ENCODE results near the gene FAM227A.
"Not testable (repeated sequence)": the region's sequence is repeated elsewhere in the genome, so short reads cannot be mapped to it uniquely, and the experiment has no call there.

The FAM227A gene

DNA sequence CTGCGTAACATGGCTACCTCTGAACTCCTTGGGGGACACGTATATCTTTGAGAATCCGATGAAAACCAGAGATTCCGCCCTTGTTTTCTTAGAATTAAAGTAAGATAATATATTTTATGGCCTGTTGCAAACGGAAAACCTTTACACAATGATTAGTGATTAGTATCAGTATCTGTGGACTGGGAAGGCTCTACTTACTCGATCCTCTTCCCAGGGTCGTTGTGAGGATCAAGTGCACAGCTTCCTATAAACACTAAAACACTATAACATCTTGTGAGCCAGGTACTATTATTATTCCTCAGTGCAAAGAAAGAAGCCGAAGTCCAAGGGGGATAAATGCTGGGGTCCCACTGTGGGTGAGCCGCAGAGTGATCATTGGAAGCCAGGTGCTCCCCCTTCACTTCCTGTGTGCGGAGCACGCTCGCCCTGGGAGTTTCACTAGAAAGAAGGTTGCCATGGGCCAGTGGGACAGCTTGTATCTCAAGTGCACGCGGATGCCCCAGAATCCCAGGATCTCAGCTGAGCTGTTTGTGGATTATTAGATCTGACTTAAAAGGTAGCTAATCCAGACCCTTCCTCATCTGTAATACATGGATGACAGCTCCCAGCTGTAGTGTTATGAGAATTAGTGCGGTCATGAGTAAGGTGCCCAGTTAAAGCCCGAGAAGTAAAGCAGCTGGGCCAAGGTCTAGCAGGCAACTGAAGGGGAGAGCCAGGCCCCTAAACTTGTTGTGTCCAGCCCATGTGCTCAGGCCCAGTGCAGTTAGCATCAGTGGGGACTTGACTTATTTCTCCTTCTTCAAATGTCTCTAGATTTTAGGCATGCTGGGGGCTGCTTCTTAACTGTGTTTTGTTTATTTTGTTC lies 1.1 kb upstream of the FAM227A start:
- peak; percentile 34 for DNase-seq (ENCODE audit: low spot score)

DNA sequence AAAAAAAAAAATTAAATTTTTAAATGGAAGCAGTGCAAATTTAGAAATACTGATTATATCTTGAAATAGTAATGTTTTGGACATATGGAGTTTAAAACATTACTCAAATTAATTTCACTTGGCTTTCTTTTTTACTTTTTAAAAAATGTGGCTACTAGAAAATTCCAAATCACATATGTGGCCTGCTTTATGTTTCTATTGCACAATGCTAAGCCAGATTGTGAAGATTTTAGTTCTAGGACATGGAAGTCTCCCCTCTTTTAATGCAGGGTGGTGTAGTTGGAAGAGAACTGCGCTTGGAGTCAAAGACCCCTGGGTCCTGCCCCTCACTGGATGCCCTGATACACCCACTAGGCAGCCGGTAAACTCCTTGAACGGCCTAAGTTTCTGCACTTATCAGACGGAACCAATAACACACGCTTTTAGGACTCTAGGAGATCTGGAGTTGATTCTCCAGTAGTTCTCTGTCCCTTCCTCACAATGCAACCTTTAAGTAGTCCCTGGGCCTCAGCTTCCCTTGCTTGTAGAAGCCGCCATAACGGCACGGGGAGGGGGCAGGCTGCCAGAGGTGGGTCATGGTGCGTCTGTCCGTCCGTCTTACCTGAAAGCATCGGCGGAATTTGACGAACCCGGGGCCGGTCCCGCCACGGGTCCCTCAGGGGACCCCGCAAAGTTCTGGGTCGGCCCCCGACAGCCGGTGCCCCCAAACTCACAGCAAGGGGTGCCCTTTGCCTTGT lies 505 bp downstream of the FAM227A start:
- peak; percentile 20 for DNase-seq (ENCODE audit: low spot score)

DNA sequence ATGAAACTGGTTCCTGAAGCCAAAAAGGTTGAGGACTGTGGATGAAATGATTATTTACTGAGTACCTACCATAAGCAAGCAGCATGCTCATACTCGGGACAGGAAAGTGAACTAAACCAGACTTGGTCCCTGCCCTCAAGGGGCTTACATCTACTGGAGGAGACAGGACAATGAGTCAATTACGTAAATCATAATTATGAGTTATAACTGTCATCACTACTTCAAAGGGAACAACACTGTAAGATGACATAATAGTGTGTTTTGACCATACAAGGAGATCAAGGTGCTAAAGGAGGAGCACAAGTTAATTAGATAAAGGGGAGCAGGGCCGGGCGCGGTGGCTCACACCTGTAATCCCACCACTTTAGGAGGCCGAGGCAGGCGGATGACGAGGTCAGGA lies 2.5 kb downstream of the FAM227A start:
- no peak for DNase-seq (ENCODE audit: low spot score)

DNA sequence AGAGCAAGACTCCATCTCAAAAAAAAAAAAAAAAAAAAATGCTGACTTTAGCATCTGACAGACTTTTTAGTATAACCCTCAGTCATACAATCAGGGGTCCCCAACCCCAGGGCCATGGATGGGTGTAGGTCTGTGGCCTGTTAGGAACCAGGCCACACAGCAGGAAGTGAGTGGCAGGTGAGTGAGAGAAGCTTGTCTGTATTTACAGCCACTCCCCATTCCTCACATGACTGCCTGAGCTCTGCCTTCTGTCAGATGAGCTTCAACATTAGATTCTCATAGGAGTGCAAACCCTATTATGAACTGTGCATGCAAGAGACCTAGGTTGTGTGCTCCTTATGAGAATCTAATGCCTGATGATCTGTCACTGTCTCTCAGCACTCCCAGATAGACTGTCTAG lies 3.3 kb downstream of the FAM227A start:
- DNase-seq (ENCODE audit: low spot score): no peak

DNA sequence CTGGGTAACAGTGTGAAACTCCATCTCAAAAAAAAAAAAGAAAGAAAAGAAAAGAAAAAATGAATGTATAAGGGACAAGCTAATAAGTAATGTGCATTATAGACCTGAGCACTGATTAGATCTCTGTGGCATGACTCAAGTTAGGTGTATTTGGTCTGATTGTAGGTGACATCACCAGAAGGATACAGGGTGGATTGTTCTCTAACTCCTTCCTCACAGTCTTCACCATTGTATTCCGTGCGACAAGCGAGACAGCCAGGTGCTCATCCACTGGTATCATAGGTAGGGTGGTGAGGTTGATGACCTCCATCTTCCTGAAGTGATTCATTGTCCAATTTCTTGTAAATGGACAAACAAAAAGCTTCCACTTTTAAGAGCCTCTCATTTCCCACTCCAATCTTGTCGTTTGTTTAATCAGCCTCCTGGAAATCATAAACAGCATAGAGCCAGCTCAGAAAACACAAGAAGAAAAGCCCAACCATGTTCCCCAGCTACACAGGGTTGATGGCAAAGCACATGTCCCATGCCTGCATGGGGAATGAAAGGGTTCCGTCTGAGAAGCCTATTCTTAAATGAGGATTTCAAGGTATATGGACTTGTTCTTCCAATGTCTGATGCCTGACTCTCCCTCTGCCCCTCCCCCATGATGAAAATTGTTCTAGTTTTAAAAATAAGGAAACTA lies 6.2 kb downstream of the FAM227A start:
- DNase-seq (ENCODE audit: low spot score): no peak

DNA sequence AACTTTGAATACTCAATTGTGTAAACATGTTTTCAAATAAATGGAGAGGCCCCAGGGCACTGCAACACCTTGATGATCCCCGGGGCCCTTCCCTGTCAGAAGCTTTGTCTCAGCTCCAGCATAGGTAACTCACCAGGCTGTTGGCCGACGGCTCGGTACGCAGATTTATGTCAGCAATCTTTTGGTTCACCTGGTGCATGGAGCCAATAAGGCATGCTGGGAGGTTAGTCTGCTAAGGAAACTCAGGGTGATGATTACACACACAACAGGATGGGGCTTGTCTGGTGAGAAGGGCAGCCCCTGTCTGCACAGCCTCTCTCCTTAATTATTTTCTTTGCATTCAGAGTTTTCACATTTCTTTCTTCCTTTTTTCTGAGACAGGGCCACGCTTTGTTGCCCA lies 10.8 kb downstream of the FAM227A start:
- no peak for DNase-seq (ENCODE audit: low spot score)

DNA sequence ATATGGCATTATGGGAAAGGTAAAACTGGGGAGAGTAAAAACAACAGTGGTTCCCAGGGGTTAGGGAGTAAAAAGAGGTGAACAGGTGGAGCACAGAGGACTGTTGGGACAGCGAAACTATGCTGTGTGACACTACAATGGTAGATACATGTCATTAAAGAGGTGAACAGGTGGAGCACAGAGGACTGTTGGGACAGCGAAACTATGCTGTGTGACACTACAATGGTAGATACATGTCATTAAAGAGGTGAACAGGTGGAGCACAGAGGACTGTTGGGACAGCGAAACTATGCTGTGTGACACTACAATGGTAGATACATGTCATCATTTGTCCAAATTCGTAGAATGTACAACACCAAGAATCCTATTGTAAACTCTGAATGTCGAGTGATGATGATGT lies 11.9 kb downstream of the FAM227A start:
- DNase-seq (ENCODE audit: low spot score): not testable (repeated sequence)

DNA sequence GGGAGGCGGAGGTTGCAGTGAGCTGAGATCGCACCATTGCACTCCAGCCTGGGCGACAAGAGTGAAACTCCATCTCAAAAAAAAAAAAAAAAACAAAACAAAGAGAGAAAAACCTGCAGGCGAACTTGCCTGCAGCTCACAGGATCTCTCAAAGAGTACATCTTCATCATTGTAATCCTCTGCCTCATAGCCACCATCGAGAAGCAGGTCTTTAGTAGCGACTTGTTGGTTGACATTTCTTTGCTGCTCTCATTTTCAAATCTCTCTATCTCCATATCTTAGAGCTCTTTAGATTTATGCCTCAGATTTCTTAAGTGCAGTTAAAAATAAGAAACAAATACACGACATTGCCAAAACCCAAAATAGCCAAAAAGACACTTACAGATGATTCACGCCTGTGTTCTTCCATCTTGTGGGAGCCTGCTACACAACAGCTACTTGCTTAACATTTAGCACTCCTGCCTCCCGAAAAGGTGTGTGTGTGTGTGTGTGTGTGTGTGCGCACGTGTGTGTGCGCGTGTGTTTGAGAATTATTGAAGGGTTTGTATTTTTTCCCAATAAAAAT lies 14.6 kb downstream of the FAM227A start:
- DNase-seq (ENCODE audit: low spot score): no peak

DNA sequence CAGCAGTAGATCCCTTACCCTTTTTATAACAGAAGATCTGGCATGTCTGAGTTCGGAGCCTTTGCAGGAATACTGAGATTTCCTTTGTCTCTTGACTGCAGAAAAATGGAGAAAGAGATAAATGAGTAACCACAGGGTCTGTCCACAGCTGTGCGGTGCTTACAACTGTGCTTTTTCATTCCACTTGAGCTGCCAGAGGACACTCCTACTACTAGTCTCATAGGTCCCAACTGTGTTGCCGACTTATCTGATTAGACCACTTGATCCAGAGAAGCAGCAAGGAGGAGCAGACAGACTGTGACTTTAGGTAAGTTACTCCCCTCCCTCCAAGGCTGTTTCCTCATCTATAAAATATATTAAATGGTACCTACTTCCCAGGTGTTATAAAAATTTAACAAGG lies 17.5 kb downstream of the FAM227A start:
- DNase-seq (ENCODE audit: low spot score): no peak

DNA sequence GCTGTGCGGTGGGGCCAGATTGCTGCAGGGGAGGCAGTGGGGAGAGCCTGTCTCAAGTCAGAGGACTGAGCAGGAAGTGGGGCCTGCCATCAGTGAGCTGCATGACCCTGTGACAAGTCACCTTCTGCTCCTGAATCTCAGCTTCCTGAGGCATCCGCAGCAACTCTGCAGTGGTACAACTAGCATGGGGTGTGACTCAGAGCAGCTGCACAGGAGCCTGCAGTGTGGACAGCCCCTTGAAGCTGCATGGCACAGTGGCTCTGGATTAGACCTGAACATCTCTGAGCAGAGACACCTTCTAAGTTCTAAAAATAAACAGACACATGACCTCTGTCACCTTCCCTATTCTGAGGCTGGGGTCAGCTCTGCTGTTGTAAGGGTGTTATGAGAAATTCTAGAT lies 18.0 kb downstream of the FAM227A start:
- no peak for DNase-seq (ENCODE audit: low spot score)

DNA sequence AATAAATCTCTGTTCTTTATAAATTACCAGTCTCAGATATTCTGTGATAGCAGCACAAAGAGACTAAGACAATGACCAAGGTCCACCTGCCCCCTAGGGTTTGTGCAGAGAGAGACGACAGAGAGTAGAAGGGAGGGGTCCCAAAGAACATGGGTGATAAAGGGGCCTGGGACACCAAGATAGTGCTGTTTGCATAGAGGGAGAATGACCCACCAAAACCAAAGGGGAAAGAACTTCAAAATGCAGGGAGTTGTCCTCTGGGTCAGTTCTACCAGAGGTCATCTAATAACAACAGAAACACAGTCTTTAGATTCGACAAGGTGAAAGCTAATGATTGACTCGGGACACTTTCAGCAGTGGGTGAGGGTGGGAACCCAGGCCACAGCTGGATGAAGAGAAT lies 23.7 kb downstream of the FAM227A start:
- DNase-seq (ENCODE audit: low spot score): no peak

DNA sequence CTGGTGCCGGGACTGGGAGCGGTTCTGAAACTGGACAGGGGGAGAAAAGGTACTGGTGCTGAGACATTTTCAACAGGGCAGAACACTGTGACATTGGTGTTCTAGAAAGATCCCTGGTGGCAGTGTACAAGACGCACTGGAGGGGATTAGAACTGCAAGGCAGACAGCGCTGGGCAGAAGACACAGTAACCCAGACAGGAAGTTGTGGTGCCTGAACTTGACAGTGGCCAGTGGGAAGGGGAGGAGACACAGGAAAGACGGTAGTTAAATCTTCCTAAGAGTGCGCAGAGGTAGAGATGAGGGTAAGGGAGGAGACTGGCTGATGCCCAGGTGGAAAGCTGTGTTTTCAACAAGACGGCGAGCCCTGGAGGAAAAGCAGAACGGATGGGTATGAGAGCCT lies 24.5 kb downstream of the FAM227A start:
- no peak for DNase-seq (ENCODE audit: low spot score)

DNA sequence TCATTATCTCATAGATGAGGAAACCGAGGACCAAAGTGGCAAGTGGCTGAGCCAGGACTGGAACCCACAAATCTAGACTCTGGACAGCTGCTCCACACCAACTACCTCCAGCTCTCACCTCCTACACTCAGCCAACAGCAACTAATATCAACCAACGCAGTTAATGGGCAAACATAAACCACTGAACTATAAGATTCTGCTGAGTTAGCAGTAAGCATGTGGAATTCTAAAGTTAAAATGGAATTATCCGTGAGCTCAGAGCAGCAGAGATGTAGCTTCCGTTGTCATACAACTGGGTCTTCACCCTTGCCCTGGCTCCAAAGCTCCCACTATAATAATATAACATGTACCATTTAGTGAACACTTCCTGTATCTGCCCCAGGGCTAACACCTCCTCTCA lies 27.1 kb downstream of the FAM227A start:
- DNase-seq (ENCODE audit: low spot score): no peak

DNA sequence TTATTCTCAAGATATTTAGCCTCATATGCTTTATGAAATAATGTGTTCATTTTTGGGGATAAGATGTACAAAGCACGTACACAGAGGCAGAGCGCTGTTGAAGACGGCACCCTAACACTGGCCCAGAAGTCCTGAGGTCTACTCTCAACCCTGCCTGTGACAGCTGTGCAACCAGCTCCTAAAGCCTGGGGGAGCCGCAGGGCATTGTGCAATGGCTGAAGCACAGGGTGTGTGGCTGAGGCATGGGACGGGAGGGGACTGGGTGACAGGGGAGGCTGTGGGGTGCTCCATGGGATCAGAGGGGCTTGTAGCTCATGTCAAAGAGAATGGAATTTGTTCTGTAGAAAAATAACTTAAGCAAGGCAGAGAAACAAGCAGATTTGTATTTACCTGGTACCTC lies 27.7 kb downstream of the FAM227A start:
- peak; percentile 26 for DNase-seq (ENCODE audit: low spot score)

DNA sequence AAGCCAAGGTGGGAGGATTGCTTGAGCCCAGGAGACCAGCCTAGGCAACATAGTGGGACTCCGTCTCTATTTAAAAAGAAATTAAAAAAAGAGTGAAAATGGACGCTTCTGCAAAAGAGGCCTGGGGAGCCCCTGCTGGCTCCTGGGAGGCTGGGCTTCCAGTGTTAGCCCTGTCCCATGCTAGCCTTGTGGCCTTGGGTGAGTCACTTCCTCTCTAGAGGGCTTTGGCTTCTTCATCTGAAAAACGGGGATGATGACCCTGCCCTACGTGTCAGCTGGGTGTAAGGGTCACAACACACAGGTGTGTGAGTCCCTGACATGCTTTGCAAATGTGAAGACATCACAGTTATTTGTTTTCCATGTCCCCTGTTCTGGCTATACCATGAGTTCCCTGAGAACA lies 32.8 kb downstream of the FAM227A start:
- DNase-seq (ENCODE audit: low spot score): no peak

DNA sequence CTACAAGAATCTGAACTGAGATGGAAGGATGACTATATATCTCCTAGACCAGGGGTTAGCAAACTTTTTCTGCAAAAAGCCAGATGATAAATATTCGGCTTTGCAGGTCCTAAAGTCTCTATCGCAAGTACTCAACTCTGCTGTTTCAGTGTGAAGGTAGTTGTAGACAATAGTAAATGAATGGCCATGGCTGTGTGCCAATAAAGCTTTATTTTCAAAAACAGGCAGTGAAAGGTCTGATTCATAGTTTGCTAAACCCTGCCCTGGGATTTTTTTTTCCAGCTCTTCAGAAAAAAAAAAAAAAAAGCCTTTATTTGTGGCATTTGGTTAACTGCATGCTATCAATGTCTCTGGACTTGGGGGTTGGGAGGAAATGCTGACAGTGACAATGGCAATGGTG lies 37.5 kb downstream of the FAM227A start:
- DNase-seq (ENCODE audit: low spot score): no peak

DNA sequence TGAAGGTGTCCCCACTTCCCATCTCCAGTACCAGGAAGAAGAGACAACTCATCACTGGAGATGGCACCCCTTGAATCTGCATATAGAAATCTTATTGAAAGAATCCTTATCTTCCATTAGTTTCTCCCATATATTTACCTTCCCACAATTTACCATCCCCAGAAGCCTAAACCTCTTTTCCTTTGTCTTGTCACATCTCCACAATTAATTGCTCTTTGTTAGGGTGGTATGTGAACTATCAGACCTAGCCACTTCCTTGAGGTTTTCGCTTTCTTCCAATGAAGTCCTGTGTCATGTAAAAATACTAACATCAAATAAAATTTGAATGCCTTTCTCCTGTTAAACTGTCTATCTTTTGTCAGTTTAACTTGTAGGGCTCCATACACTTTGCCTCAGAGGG lies 37.9 kb downstream of the FAM227A start:
- no peak for DNase-seq (ENCODE audit: low spot score)

DNA sequence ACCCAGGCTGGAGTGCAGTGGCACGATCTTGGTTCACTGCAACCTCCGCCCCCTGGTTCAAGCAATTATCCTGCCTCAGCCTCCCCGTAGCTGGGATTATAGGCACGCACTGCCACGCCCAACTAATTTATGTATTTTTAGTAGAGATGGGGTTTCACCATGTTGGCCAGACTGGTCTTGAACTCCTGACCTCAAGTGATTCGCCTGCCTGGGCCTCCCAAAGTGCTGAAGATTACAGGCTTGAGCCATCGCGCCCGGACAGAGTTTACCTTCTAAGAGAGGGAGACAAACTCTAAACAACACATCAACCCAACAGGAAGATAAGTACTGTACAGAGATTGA lies 41.2 kb downstream of the FAM227A start:
- DNase-seq (ENCODE audit: low spot score): not testable (repeated sequence)

DNA sequence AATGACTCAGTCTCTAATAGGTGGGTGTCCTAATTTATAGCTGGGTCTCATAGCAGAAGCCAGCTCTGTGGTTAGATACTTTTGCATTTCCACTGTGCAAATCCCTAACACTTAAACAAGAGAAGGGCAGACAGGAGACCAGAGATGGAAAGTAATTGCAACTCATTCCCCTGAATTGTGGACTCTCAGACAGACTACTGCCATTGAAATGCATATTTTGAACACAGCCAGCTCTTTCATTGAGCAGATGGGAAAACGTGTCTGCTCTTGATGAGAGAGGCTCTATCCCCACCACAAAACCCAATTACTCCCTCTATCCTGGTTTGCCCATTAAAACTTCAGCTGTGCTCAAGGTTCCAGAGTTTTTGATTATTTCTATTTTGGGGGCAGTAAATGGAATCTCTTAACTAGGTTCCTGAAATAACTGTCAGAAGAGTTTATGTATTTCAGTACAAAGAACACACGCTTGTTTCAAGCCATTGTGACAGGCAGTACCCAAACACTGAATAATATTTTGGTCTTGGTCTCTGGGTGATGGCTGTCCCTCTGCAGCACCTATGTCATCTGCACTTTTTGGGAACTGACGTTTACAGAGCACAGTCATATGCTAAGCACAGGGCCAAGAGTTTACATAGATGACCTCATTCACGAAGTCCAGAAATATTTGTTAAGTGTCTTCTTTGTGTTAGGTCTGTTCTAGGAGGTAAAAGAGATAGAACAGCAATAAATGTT lies 41.7 kb downstream of the FAM227A start:
- no peak for DNase-seq (ENCODE audit: low spot score)

DNA sequence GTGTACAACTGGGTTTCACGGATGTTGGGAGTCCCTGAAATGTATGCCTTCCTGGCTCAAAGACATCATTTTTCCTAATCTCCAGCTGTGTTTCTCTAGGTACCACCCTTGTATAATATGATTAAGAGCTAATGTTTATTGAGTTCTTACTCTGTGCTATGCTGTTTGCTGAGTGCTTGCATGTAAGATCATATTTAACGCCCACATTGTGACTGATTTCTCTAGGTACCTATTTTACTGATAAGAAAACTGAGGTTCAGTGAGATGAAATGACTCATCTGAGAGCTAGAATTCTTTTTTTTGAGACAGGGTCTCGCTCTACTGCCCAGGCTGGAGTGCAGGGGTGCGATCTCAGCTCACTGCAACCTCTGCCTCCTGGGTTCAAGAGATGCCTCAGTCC lies 42.6 kb downstream of the FAM227A start:
- DNase-seq (ENCODE audit: low spot score): no peak

DNA sequence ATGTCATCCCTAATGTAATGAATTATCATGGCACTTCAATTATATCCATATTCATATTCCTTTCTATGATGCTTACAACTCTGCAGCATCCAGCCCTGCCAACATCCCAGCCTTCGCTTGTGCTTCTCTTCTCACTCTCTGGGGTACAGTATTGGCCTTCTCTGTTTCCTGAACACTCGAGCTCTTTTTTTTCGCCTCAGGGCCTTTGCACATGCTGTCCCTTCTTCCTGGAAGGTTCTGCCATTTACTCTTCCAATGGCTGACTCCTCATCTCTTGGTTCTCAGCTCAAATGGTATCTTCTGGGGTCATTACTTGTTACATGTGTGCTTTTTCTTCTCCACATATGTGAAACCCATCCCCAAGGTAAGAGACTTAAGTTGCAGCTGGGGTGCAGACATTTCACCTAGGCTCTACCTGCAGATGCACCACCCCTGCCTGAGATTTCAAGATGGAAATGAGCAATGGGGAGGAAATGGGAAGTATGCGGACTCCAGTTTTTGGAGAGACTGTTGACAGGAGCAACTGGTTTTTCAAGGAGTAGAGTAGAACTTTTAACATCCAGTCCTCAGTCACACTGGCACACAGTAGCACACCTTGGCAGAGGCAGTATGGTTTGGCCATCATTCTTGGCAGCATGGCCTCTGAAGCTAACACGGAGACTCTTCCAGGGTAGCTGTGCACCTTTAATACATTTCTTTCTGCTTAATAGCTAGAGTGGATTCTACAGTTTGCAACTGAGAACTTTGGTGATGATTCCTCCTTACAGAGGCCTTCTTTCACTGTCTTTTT lies 43.8 kb downstream of the FAM227A start:
- no peak for DNase-seq (ENCODE audit: low spot score)

All from HuH-7 (cell line).